ENCODE data around the gene ATF1.

Gene ATF1

GRCh38 chr12:50778663-50779590, 15.0 kb downstream of the ATF1 start:
- H3K4me1 ChIP-seq (ENCODE audit: control insufficient read depth, insufficient read depth, low read length, unreplicated experiment), result no peaks in the 10 kb centered on the region
- no peaks in the 10 kb centered on the region for H3K27me3 ChIP-seq (ENCODE audit: insufficient read depth, low read length)
- H3K36me3 ChIP-seq (ENCODE audit: insufficient read depth, low read length), result peaks cover 3% of the 10 kb centered on the region; the same call in 1 of the 2 replicates
- no peak overlapping the region for H2AFZ ChIP-seq (ENCODE audit: low read length, unreplicated experiment)
- peaks cover 33% of the 10 kb centered on the region for H3K79me2 ChIP-seq (ENCODE audit: control insufficient read depth, insufficient read depth, low read length, unreplicated experiment)
- H3K27ac ChIP-seq (ENCODE audit: low read depth, low read length), result no peak overlapping the region
- no peak overlapping the region for H3K4me3 ChIP-seq (ENCODE audit: low read depth, low read length)

GRCh38 chr12:50780013-50780412, 16.1 kb downstream of the ATF1 start:
- Histone ChIP-seq H3K4me1 (ENCODE audit: control insufficient read depth, insufficient read depth, low read length, unreplicated experiment) (peaks cover 4% of the 10 kb centered on the region), H3K36me3 (ENCODE audit: insufficient read depth, low read length) (peaks cover 3% of the 10 kb centered on the region; the same call in 1 of the 2 replicates), H3K27ac (ENCODE audit: low read depth, low read length) (no peak overlapping the region), H3K4me3 (ENCODE audit: low read depth, low read length) (no peak overlapping the region), H3K79me2 (ENCODE audit: control insufficient read depth, insufficient read depth, low read length, unreplicated experiment) (peaks cover 35% of the 10 kb centered on the region), H3K27me3 (ENCODE audit: insufficient read depth, low read length) (no peaks in the 10 kb centered on the region), H2AFZ (ENCODE audit: low read length, unreplicated experiment) (no peak overlapping the region)

GRCh38 chr12:50784501-50784900, 20.6 kb downstream of the ATF1 start:
- H3K27ac ChIP-seq (ENCODE audit: low read depth, low read length), result peak overlapping the region; percentile 19; the same call in 1 of the 2 replicates
- H3K36me3 ChIP-seq (ENCODE audit: insufficient read depth, low read length), result peaks cover 16% of the 10 kb centered on the region
- H2AFZ ChIP-seq (ENCODE audit: low read length, unreplicated experiment), result no peak overlapping the region
- H3K79me2 ChIP-seq (ENCODE audit: control insufficient read depth, insufficient read depth, low read length, unreplicated experiment), result peaks cover 24% of the 10 kb centered on the region
- no peaks in the 10 kb centered on the region for H3K27me3 ChIP-seq (ENCODE audit: insufficient read depth, low read length)
- H3K4me1 ChIP-seq (ENCODE audit: control insufficient read depth, insufficient read depth, low read length, unreplicated experiment), result peaks cover 40% of the 10 kb centered on the region
- no peak overlapping the region for H3K4me3 ChIP-seq (ENCODE audit: low read depth, low read length)

- Histone ChIP-seq H3K36me3 (ENCODE audit: insufficient read depth, low read length) (peaks cover 16% of the 10 kb centered on the region), H3K27ac (ENCODE audit: low read depth, low read length) (peak overlapping the region; percentile 97), H3K4me3 (ENCODE audit: low read depth, low read length) (peak overlapping the region; percentile 50; the same call in 1 of the 2 replicates), H3K4me1 (ENCODE audit: control insufficient read depth, insufficient read depth, low read length, unreplicated experiment) (peaks cover 40% of the 10 kb centered on the region), H3K79me2 (ENCODE audit: control insufficient read depth, insufficient read depth, low read length, unreplicated experiment) (peaks cover 32% of the 10 kb centered on the region), H3K27me3 (ENCODE audit: insufficient read depth, low read length) (no peaks in the 10 kb centered on the region), H2AFZ (ENCODE audit: low read length, unreplicated experiment) (no peak overlapping the region)
These were observed 21.6 kb downstream of the ATF1 start for GRCh38 chr12:50785406-50786001.

GRCh38 chr12:50786498-50787231, 22.8 kb downstream of the ATF1 start:
- H3K4me3 ChIP-seq (ENCODE audit: low read depth, low read length), result peak overlapping the region; percentile 50
- H3K4me1 ChIP-seq (ENCODE audit: control insufficient read depth, insufficient read depth, low read length, unreplicated experiment), result peaks cover 40% of the 10 kb centered on the region
- peak overlapping the region; percentile 97 for H3K27ac ChIP-seq (ENCODE audit: low read depth, low read length)
- H3K36me3 ChIP-seq (ENCODE audit: insufficient read depth, low read length), result peaks cover 16% of the 10 kb centered on the region
- peaks cover 32% of the 10 kb centered on the region for H3K79me2 ChIP-seq (ENCODE audit: control insufficient read depth, insufficient read depth, low read length, unreplicated experiment)
- H2AFZ ChIP-seq (ENCODE audit: low read length, unreplicated experiment), result no peak overlapping the region
- H3K27me3 ChIP-seq (ENCODE audit: insufficient read depth, low read length), result no peaks in the 10 kb centered on the region

GRCh38 chr12:50787618-50788017, 23.7 kb downstream of the ATF1 start:
- H3K79me2 ChIP-seq (ENCODE audit: control insufficient read depth, insufficient read depth, low read length, unreplicated experiment), result peaks cover 32% of the 10 kb centered on the region
- peaks cover 13% of the 10 kb centered on the region for H3K36me3 ChIP-seq (ENCODE audit: insufficient read depth, low read length)
- H3K4me1 ChIP-seq (ENCODE audit: control insufficient read depth, insufficient read depth, low read length, unreplicated experiment), result peaks cover 40% of the 10 kb centered on the region
- peak overlapping the region; percentile 97 for H3K27ac ChIP-seq (ENCODE audit: low read depth, low read length)
- H3K27me3 ChIP-seq (ENCODE audit: insufficient read depth, low read length), result no peaks in the 10 kb centered on the region
- H2AFZ ChIP-seq (ENCODE audit: low read length, unreplicated experiment), result no peak overlapping the region
- no peak overlapping the region for H3K4me3 ChIP-seq (ENCODE audit: low read depth, low read length)

GRCh38 chr12:50788561-50788960, 24.7 kb downstream of the ATF1 start:
- H3K27ac ChIP-seq (ENCODE audit: low read depth, low read length), result peak overlapping the region; percentile 97
- H3K4me1 ChIP-seq (ENCODE audit: control insufficient read depth, insufficient read depth, low read length, unreplicated experiment), result peaks cover 40% of the 10 kb centered on the region
- no peak overlapping the region for H2AFZ ChIP-seq (ENCODE audit: low read length, unreplicated experiment)
- no peaks in the 10 kb centered on the region for H3K27me3 ChIP-seq (ENCODE audit: insufficient read depth, low read length)
- no peak overlapping the region for H3K4me3 ChIP-seq (ENCODE audit: low read depth, low read length)
- peaks cover 32% of the 10 kb centered on the region for H3K79me2 ChIP-seq (ENCODE audit: control insufficient read depth, insufficient read depth, low read length, unreplicated experiment)
- H3K36me3 ChIP-seq (ENCODE audit: insufficient read depth, low read length), result peaks cover 13% of the 10 kb centered on the region

GRCh38 chr12:50790081-50790480, 26.2 kb downstream of the ATF1 start:
- Histone ChIP-seq H3K27ac (ENCODE audit: low read depth, low read length) (no peak overlapping the region), H3K4me1 (ENCODE audit: control insufficient read depth, insufficient read depth, low read length, unreplicated experiment) (peaks cover 36% of the 10 kb centered on the region), H3K79me2 (ENCODE audit: control insufficient read depth, insufficient read depth, low read length, unreplicated experiment) (peaks cover 28% of the 10 kb centered on the region), H3K27me3 (ENCODE audit: insufficient read depth, low read length) (no peaks in the 10 kb centered on the region), H3K4me3 (ENCODE audit: low read depth, low read length) (no peak overlapping the region), H2AFZ (ENCODE audit: low read length, unreplicated experiment) (no peak overlapping the region), H3K36me3 (ENCODE audit: insufficient read depth, low read length) (peaks cover 13% of the 10 kb centered on the region)

GRCh38 chr12:50799908-50800307, 36.0 kb downstream of the ATF1 start:
- no peak overlapping the region for H3K27ac ChIP-seq (ENCODE audit: low read depth, low read length)
- no peaks in the 10 kb centered on the region for H3K27me3 ChIP-seq (ENCODE audit: insufficient read depth, low read length)
- no peaks in the 10 kb centered on the region for H3K4me1 ChIP-seq (ENCODE audit: control insufficient read depth, insufficient read depth, low read length, unreplicated experiment)
- no peak overlapping the region for H3K4me3 ChIP-seq (ENCODE audit: low read depth, low read length)
- no peak overlapping the region for H2AFZ ChIP-seq (ENCODE audit: low read length, unreplicated experiment)
- H3K36me3 ChIP-seq (ENCODE audit: insufficient read depth, low read length), result peaks cover 42% of the 10 kb centered on the region
- peaks cover 3% of the 10 kb centered on the region for H3K79me2 ChIP-seq (ENCODE audit: control insufficient read depth, insufficient read depth, low read length, unreplicated experiment)

- peaks cover 2% of the 10 kb centered on the region for H3K79me2 ChIP-seq (ENCODE audit: control insufficient read depth, insufficient read depth, low read length, unreplicated experiment)
- H3K27me3 ChIP-seq (ENCODE audit: insufficient read depth, low read length), result no peaks in the 10 kb centered on the region
- no peaks in the 10 kb centered on the region for H3K4me1 ChIP-seq (ENCODE audit: control insufficient read depth, insufficient read depth, low read length, unreplicated experiment)
- no peak overlapping the region for H3K4me3 ChIP-seq (ENCODE audit: low read depth, low read length)
- peaks cover 25% of the 10 kb centered on the region for H3K36me3 ChIP-seq (ENCODE audit: insufficient read depth, low read length)
- no peak overlapping the region for H2AFZ ChIP-seq (ENCODE audit: low read length, unreplicated experiment)
- H3K27ac ChIP-seq (ENCODE audit: low read depth, low read length), result no peak overlapping the region
These were observed 39.5 kb downstream of the ATF1 start for GRCh38 chr12:50803230-50803875.
